K562 (cell line): ENCODE measurements around the gene TTC39A. TPM values are rescaled to one million over a fixed set of nuclear protein-coding genes. Genes with fewer than 3 reads are reported as not detected.
A peak's percentile ranks its signal among the peaks of the same experiment; 100 is the strongest.

Experiments used
- BRD4 ChIP-seq: fragments of 200-600 bp; sonication (generic); IDR thresholded peaks from 2 replicates; pipeline ENCODE4 v1.6.1; 2017; ENCODE audit warnings: inconsistent platforms
- CBFA2T3 ChIP-seq: fragments of 450-650 bp; IDR thresholded peaks from 2 replicates; pipeline ENCODE4 v1.6.1; 2017
- CBX1 ChIP-seq: sonication (generic); IDR thresholded peaks from 2 replicates; pipeline ENCODE4 v1.6.1; 2016; ENCODE audit warnings: antibody characterized with exemption, low read depth, mild to moderate bottlenecking
- CCAR2 ChIP-seq: fragments of 200-400 bp; formaldehyde crosslinking; IDR thresholded peaks from 2 replicates; pipeline ENCODE4 v1.6.1; 2017; ENCODE audit warnings: mild to moderate bottlenecking, low read depth, low read length
- CCNT2 ChIP-seq: IDR thresholded peaks from 2 replicates; pipeline ENCODE4 v1.6.1; 2011; ENCODE audit warnings: borderline replicate concordance, low read depth, mild to moderate bottlenecking, moderate library complexity, mixed read lengths, low read length; ENCODE audit not compliant: insufficient read length; ENCODE audit errors: extremely low read depth
- HMG20B ChIP-seq: fragments of 250-450 bp; sonication (Bioruptor Pico); IDR thresholded peaks from 2 replicates; pipeline ENCODE4 v1.5.0; 2021; ENCODE audit warnings: mild to moderate bottlenecking
- IFI16 ChIP-seq: fragments of 250-450 bp; sonication (Bioruptor Pico); IDR thresholded peaks from 2 replicates; pipeline ENCODE4 v2.1.2; 2022; ENCODE audit warnings: mild to moderate bottlenecking, inconsistent platforms
- KLF16 ChIP-seq: IDR thresholded peaks from 2 replicates; pipeline ENCODE4 v1.6.1; 2016; ENCODE audit warnings: antibody characterized with exemption
- NBN ChIP-seq: fragments of 450-650 bp; IDR thresholded peaks from 2 replicates; pipeline ENCODE4 v1.6.1; 2016; ENCODE audit warnings: low read depth, mild to moderate bottlenecking
- POLR3A ChIP-seq: IDR thresholded peaks from 2 replicates; pipeline ENCODE4 v1.6.1; 2011; ENCODE audit warnings: borderline replicate concordance, mild to moderate bottlenecking, moderate library complexity; ENCODE audit not compliant: insufficient read length, insufficient read depth; ENCODE audit errors: extremely low read depth
- PRPF4 ChIP-seq: fragments of 200-400 bp; formaldehyde crosslinking; IDR thresholded peaks from one replicate; pipeline ENCODE4 v1.6.1; 2017; ENCODE audit warnings: low read length, low read depth, mild to moderate bottlenecking; ENCODE audit not compliant: insufficient read depth, poor library complexity, severe bottlenecking
- SMAD1 ChIP-seq: fragments of 150-350 bp; IDR thresholded peaks from 2 replicates; pipeline ENCODE4 v1.6.1; 2014; ENCODE audit warnings: low read length, low read depth; ENCODE audit not compliant: partially characterized antibody
- SMARCA4 ChIP-seq: fragments of 450-650 bp; IDR thresholded peaks from 2 replicates; pipeline ENCODE4 v1.6.1; 2016
- SRSF1 ChIP-seq: fragments of 200-400 bp; formaldehyde crosslinking; IDR thresholded peaks from 2 replicates; pipeline ENCODE4 v1.6.1; 2017; ENCODE audit warnings: mild to moderate bottlenecking, low read depth, low read length, moderate library complexity
- SRSF7 ChIP-seq: fragments of 200-400 bp; formaldehyde crosslinking; optimal IDR thresholded peaks from 2 replicates; pipeline ENCODE3; 2017; ENCODE audit warnings: mild to moderate bottlenecking, low read depth, low read length
- SUPT5H ChIP-seq: fragments of 450-650 bp; IDR thresholded peaks from 2 replicates; pipeline ENCODE4 v1.6.1; 2016
- TEAD1 ChIP-seq, 2 experiments: fragments of 450-650 bp in 1 of 2; sonication (generic) in 1 of 2; formaldehyde crosslinking; IDR thresholded peaks; 2 replicates each; pipeline versions ENCODE4 v1.4.0 to v1.8.0; 2020 to 2022; ENCODE audit warnings: mild to moderate bottlenecking in 2 of 2, missing genetic modification reagents in 1 of 2
- THRAP3 ChIP-seq: fragments of 450-650 bp; IDR thresholded peaks from 2 replicates; pipeline ENCODE4 v1.6.1; 2016; ENCODE audit warnings: mild to moderate bottlenecking, inconsistent platforms, borderline replicate concordance
- TSC22D4 ChIP-seq: fragments of 450-650 bp; IDR thresholded peaks from 2 replicates; pipeline ENCODE4 v1.6.1; 2016; ENCODE audit warnings: missing genetic modification characterization, missing biosample characterization, control low read depth
- XRCC3 ChIP-seq: fragments of 450-650 bp; IDR thresholded peaks from 2 replicates; pipeline ENCODE4 v1.6.1; 2017; ENCODE audit warnings: mild to moderate bottlenecking, moderate library complexity
- ZC3H11A ChIP-seq: IDR thresholded peaks from 2 replicates; pipeline ENCODE4 v1.6.1; 2012; ENCODE audit warnings: low read depth, low read length, improper control_type of control experiment
- ZNF696 ChIP-seq: fragments of 250-450 bp; sonication (Bioruptor Pico); conservative IDR thresholded peaks from 2 replicates; pipeline ENCODE4 v1.4.0; 2020; ENCODE audit warnings: mild to moderate bottlenecking, moderate library complexity
- ZNF707 ChIP-seq: fragments of 250-450 bp; sonication (Bioruptor Pico); conservative IDR thresholded peaks from 2 replicates; pipeline ENCODE4 v1.8.0; 2022; ENCODE audit warnings: inconsistent platforms, mild to moderate bottlenecking, moderate library complexity
- polyA plus RNA-seq, 8 experiments: library from polyadenylated mRNA; depleted of rRNA in 4 of 8; stranded (reverse) in 5 of 8; unstranded in 3 of 8; fragments of >200 nt; fragmentation: Nextera tagmentation in 2 of 8; fragmentation: Illumina TruSeq in 1 of 8; extraction: Ambion mirVana in 2 of 8; extraction: Trizol in 1 of 8; gene quantifications; 2 replicates each; pipeline versions ENCODE4 v1.2.1 to v1.2.3, GENCODE V29; 2011 to 2014; ENCODE audit warnings: inconsistent platforms in 1 of 8, missing spikeins in 1 of 8
- total RNA-seq, 7 experiments: library from RNA; depleted of rRNA in 6 of 7; stranded (reverse); fragments of >200 nt in 6 of 7; fragmentation: Illumina TruSeq in 2 of 7; extraction: Trizol in 2 of 7; gene quantifications; 2 replicates each; pipeline versions ENCODE4 v1.2.1 to v1.2.3, GENCODE V29; 2011 to 2021; ENCODE audit warnings: low replicate concordance in 1 of 7
- TF ChIP-seq, protein P1 (sequence below): fragments of 250-450 bp; sonication (Bioruptor Pico); IDR thresholded peaks from 2 replicates; pipeline ENCODE4 v1.8.0; 2022; ENCODE audit warnings: moderate library complexity, mild to moderate bottlenecking, inconsistent platforms
- TF ChIP-seq, protein P2 (sequence below): fragments of 450-650 bp; IDR thresholded peaks from 2 replicates; pipeline ENCODE4 v1.6.1; 2016
- TF ChIP-seq, protein P3 (sequence below): fragments of 250-450 bp; sonication (Bioruptor Pico); IDR thresholded peaks from 2 replicates; pipeline ENCODE4 v1.5.0; 2020; ENCODE audit warnings: mild to moderate bottlenecking, borderline replicate concordance
- TF ChIP-seq, protein P4 (sequence below): fragments of 250-450 bp; sonication (Bioruptor Pico); IDR thresholded peaks from 2 replicates; pipeline ENCODE4 v1.5.0; 2021

The TTC39A gene
- total and polyA plus RNA-seq, 9 of the 15 experiments (the other 6 are each of a cell fraction or from before 2014, with no cell fraction given) = 0.18 to 0.82 (median 0.35) TPM

DNA sequence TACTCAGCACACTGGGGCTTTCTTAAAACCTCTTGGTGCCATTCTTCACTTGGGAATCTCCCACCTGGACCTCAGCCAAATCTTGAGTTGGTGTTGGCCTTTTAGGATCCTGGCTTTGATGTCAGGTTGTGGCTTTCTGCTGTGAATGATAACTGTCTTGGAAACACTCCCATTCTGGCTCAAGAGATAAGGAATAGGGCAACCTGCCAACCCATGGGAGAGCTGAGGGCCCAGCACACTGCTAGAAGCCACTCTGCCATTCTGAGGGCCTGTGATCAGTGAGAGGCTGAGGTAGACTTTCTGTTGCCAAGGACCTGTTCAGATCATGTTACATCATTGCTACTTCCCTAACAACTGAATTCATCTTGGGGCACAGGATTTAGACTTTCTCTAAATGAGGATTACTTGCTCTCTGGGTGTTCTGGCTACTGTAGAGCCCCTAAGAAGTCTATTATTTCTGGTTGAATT, 45.8 kb downstream of the TTC39A start (continued):
- TF ChIP-seq, protein P1, sequence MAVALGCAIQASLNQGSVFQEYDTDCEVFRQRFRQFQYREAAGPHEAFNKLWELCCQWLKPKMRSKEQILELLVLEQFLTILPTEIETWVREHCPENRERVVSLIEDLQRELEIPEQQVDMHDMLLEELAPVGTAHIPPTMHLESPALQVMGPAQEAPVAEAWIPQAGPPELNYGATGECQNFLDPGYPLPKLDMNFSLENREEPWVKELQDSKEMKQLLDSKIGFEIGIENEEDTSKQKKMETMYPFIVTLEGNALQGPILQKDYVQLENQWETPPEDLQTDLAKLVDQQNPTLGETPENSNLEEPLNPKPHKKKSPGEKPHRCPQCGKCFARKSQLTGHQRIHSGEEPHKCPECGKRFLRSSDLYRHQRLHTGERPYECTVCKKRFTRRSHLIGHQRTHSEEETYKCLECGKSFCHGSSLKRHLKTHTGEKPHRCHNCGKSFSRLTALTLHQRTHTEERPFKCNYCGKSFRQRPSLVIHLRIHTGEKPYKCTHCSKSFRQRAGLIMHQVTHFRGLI (CRISPR knock-in tag) = no peak
- TF ChIP-seq, protein P2, sequence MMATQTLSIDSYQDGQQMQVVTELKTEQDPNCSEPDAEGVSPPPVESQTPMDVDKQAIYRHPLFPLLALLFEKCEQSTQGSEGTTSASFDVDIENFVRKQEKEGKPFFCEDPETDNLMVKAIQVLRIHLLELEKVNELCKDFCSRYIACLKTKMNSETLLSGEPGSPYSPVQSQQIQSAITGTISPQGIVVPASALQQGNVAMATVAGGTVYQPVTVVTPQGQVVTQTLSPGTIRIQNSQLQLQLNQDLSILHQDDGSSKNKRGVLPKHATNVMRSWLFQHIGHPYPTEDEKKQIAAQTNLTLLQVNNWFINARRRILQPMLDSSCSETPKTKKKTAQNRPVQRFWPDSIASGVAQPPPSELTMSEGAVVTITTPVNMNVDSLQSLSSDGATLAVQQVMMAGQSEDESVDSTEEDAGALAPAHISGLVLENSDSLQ = peak; percentile 80
- no peak for TF ChIP-seq SRSF7
- peak; percentile 100 for TF ChIP-seq CCNT2
- TF ChIP-seq PRPF4 = no peak
- no peak for TF ChIP-seq ZNF707 (CRISPR knock-in tag)
- TF ChIP-seq CBX1 = no peak
- TF ChIP-seq SUPT5H = no peak
- peak; percentile 98 for TF ChIP-seq KLF16
- TF ChIP-seq CCAR2 = no peak
- no peak for TF ChIP-seq POLR3A
- TF ChIP-seq, protein P3, sequence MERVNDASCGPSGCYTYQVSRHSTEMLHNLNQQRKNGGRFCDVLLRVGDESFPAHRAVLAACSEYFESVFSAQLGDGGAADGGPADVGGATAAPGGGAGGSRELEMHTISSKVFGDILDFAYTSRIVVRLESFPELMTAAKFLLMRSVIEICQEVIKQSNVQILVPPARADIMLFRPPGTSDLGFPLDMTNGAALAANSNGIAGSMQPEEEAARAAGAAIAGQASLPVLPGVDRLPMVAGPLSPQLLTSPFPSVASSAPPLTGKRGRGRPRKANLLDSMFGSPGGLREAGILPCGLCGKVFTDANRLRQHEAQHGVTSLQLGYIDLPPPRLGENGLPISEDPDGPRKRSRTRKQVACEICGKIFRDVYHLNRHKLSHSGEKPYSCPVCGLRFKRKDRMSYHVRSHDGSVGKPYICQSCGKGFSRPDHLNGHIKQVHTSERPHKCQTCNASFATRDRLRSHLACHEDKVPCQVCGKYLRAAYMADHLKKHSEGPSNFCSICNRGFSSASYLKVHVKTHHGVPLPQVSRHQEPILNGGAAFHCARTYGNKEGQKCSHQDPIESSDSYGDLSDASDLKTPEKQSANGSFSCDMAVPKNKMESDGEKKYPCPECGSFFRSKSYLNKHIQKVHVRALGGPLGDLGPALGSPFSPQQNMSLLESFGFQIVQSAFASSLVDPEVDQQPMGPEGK (CRISPR knock-in tag) = no peak
- TF ChIP-seq NBN = peak; percentile 96
- TF ChIP-seq IFI16 (CRISPR knock-in tag) = no peak
- peak; percentile 99 for TF ChIP-seq SMARCA4
- TF ChIP-seq, protein P4, sequence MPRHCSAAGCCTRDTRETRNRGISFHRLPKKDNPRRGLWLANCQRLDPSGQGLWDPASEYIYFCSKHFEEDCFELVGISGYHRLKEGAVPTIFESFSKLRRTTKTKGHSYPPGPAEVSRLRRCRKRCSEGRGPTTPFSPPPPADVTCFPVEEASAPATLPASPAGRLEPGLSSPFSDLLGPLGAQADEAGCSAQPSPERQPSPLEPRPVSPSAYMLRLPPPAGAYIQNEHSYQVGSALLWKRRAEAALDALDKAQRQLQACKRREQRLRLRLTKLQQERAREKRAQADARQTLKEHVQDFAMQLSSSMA (CRISPR knock-in tag) = no peak
- no peak for TF ChIP-seq HMG20B (CRISPR knock-in tag)
- TF ChIP-seq BRD4 = no peak
- TF ChIP-seq ZNF696 (CRISPR knock-in tag) = no peak
- TF ChIP-seq THRAP3 = no peak
- TF ChIP-seq XRCC3 = no peak
- no peak for TF ChIP-seq ZC3H11A
- TF ChIP-seq TEAD1 (CRISPR knock-in tag; IDR thresholded peaks at IDR 0.05) = 0 out of 4 replicates have a peak, but pooled peaks of 1 of the 2 experiments have one; percentile 73
- TF ChIP-seq SRSF1 = no peak
- TF ChIP-seq TSC22D4 (tag) = no peak
- TF ChIP-seq CBFA2T3 = peak; percentile 99
- TF ChIP-seq SMAD1 = peak; percentile 98
